ENCODE measurements around the gene RAD23A.
A peak's percentile ranks its signal among the peaks of the same experiment; 100 is the strongest.

The RAD23A gene

DNA sequence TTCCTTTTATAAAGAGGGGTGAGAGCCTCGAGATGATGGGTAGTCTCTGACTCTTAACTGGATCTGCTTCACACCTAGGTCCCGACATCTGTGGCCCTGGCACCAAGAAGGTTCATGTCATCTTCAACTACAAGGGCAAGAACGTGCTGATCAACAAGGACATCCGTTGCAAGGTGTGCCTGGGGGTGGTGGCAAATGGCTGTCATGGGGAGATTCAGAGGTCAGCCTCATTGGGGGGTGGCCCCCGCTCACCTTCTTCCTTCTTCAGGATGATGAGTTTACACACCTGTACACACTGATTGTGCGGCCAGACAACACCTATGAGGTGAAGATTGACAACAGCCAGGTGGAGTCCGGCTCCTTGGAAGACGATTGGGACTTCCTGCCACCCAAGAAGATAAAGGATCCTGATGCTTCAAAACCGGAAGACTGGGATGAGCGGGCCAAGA lies 5.7 kb upstream of the RAD23A start:
- no peaks in the 10 kb centered on the region for H3K9me3 ChIP-seq (ENCODE audit: severe bottlenecking)
- H3K27me3 ChIP-seq (ENCODE audit: insufficient read depth, low read depth, severe bottlenecking): no peaks in the 10 kb centered on the region
- TF ChIP-seq CTCF (IDR thresholded peaks at IDR 0.05; ENCODE audit: low read depth, low read length): no peak
- peaks cover 63% of the 10 kb centered on the region for H3K36me3 ChIP-seq
- H3K4me3 ChIP-seq (ENCODE audit: low read depth, low read length): peak overlapping the region; percentile 92
- H3K27ac ChIP-seq: peak overlapping the region; percentile 44
- no peak for DNase-seq

DNA sequence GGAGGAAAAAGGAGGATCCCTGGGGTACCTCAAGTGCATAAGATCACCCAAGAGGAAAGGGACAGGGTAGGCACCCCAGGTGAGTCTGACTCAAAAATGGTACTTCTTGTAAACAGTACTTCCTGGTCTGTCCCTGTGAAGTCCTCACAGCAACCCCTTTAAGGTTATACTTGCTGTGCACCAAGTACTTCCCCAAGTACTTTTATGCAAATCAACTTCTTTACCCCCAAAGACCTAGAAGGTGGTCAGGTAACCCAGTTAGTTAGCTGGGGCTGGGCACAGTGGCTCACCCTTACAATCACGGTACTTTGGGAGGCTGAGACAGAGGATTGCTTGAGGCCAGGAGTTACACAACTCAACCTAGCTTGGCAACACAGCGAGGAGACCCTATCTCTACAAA lies 4.8 kb upstream of the RAD23A start:
- Histone ChIP-seq H3K4me3 (ENCODE audit: low read depth, low read length) (no peak overlapping the region), H3K9me3 (ENCODE audit: severe bottlenecking) (no peaks in the 10 kb centered on the region), H3K27me3 (ENCODE audit: insufficient read depth, low read depth, severe bottlenecking) (no peaks in the 10 kb centered on the region), H3K27ac (peak overlapping the region; percentile 44), H3K36me3 (peaks cover 70% of the 10 kb centered on the region)
- DNase-seq: no peak
- TF ChIP-seq CTCF (IDR thresholded peaks at IDR 0.05; ENCODE audit: low read depth, low read length): no peak

DNA sequence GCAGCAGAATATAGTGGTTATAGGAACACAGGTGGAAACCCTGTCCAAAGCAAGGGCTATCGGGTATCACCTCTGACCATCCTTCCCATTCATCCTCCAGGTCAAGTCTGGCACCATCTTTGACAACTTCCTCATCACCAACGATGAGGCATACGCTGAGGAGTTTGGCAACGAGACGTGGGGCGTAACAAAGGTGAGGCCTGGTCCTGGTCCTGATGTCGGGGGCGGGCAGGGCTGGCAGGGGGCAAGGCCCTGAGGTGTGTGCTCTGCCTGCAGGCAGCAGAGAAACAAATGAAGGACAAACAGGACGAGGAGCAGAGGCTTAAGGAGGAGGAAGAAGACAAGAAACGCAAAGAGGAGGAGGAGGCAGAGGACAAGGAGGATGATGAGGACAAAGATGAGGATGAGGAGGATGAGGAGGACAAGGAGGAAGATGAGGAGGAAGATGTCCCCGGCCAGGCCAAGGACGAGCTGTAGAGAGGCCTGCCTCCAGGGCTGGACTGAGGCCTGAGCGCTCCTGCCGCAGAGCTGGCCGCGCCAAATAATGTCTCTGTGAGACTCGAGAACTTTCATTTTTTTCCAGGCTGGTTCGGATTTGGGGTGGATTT lies 2.1 kb upstream of the RAD23A start:
- peaks cover 92% of the 10 kb centered on the region for H3K36me3 ChIP-seq
- H3K27ac ChIP-seq: no peak overlapping the region
- no peaks in the 10 kb centered on the region for H3K27me3 ChIP-seq (ENCODE audit: insufficient read depth, low read depth, severe bottlenecking)
- no peak for TF ChIP-seq CTCF (IDR thresholded peaks at IDR 0.05; ENCODE audit: low read depth, low read length)
- no peak overlapping the region for H3K4me3 ChIP-seq (ENCODE audit: low read depth, low read length)
- H3K9me3 ChIP-seq (ENCODE audit: severe bottlenecking): no peaks in the 10 kb centered on the region
- DNase-seq: no peak

DNA sequence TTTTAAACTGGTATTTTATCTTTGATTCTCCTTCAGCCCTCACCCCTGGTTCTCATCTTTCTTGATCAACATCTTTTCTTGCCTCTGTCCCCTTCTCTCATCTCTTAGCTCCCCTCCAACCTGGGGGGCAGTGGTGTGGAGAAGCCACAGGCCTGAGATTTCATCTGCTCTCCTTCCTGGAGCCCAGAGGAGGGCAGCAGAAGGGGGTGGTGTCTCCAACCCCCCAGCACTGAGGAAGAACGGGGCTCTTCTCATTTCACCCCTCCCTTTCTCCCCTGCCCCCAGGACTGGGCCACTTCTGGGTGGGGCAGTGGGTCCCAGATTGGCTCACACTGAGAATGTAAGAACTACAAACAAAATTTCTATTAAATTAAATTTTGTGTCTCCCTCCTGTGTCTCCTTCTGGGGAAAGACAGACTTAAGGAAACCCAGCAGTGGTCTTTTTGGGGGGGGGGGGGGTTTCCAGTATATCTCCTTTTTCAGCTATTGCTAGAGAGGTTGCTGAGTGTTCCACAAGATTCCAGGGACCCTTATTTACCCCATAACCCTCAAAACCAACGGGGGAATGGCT lies 1.5 kb upstream of the RAD23A start:
- DNase-seq: no peak
- H3K9me3 ChIP-seq (ENCODE audit: severe bottlenecking): no peaks in the 10 kb centered on the region
- no peaks in the 10 kb centered on the region for H3K27me3 ChIP-seq (ENCODE audit: insufficient read depth, low read depth, severe bottlenecking)
- no peak for TF ChIP-seq CTCF (IDR thresholded peaks at IDR 0.05; ENCODE audit: low read depth, low read length)
- no peak overlapping the region for H3K27ac ChIP-seq
- H3K36me3 ChIP-seq: peaks cover 92% of the 10 kb centered on the region
- no peak overlapping the region for H3K4me3 ChIP-seq (ENCODE audit: low read depth, low read length)

DNA sequence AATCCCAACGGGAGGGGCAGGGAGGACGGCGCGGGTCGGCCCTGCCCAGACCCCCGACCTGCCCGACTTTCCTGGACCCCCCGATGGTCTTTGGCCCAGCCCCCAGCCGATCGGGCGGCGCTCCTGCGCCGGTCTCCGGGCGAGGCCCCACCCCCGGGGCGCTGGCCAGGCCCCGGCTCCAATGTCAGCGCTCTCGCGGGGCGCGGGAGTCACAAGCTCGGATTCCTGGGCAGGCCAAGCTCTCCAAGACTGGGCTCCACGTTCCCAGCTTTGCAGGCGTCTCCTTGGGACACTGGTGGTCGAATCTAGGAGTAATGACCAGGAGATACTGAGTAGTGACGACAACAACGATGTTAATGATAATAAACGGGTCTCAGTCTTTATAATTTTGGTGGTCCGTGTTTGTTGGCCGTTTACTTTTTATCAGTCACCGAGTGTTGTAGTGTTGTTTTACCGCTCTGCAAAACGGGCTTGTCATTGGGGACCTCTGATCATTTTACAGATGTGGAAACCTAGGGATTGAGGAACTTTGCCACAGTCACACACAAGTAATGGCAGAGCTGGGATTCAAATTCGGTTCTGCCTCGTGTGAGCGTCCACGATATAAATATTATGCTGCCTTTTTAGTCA lies 545 bp downstream of the RAD23A start:
- DNase-seq: peak; percentile 54

More for the DNA sequence above, 545 bp downstream of the RAD23A start:
- no peaks in the 10 kb centered on the region for H3K9me3 ChIP-seq (ENCODE audit: severe bottlenecking)
- H3K27me3 ChIP-seq (ENCODE audit: insufficient read depth, low read depth, severe bottlenecking): no peaks in the 10 kb centered on the region
- peak overlapping the region; percentile 96 for H3K27ac ChIP-seq
- peak overlapping the region; percentile 97 for H3K4me3 ChIP-seq (ENCODE audit: low read depth, low read length)
- H3K36me3 ChIP-seq: peaks cover 92% of the 10 kb centered on the region
- no peak for TF ChIP-seq CTCF (IDR thresholded peaks at IDR 0.05; ENCODE audit: low read depth, low read length)
